Activated naive CD8-positive, alpha-beta T cell treated with anti-CD3 and anti-CD28 coated beads, Interleukin-2, amount 50 U/mL, for 24 hours (primary cell): ENCODE measurements around the gene ANKHD1.
A peak's percentile ranks its signal among the peaks of the same experiment; 100 is the strongest.

ENCODE experiments used
- ATAC-seq: fragments of 150-1000 bp; cut with Tn5 transposase; one replicate; pipeline ENCODE4 v1.10.0; 2021
- DNase-seq: peaks from one replicate; pipeline ENCODE4 v3.0.0; 2021
- H3K27ac Mint-ChIP-seq: one replicate; pipeline ENCODE4 v1.8.0; 2021; ENCODE audit warnings: mild to moderate bottlenecking, mixed read lengths
- H3K27me3 Mint-ChIP-seq: one replicate; pipeline ENCODE4 v1.8.0; 2021; ENCODE audit warnings: mixed read lengths
- H3K36me3 Mint-ChIP-seq: one replicate; pipeline ENCODE4 v1.8.0; 2021; ENCODE audit warnings: low read depth, mixed read lengths
- H3K4me1 Mint-ChIP-seq: one replicate; pipeline ENCODE4 v1.8.0; 2021; ENCODE audit warnings: mixed read lengths
- H3K4me3 Mint-ChIP-seq: one replicate; pipeline ENCODE4 v1.8.0; 2021; ENCODE audit warnings: mild to moderate bottlenecking, moderate library complexity, mixed read lengths
- H3K9me3 Mint-ChIP-seq: one replicate; pipeline ENCODE4 v1.8.0; 2021; ENCODE audit warnings: mixed read lengths

The ANKHD1 gene

GRCh38 chr5:140365941-140366340 lies 35.7 kb upstream of the ANKHD1 start:
- Mint-ChIP-seq H3K36me3 (no peaks in the 10 kb centered on the region), H3K4me1 (peaks cover 6% of the 10 kb centered on the region), H3K4me3 (no peak overlapping the region), H3K27ac (no peak overlapping the region), H3K9me3 (no peaks in the 10 kb centered on the region), H3K27me3 (peaks cover 3% of the 10 kb centered on the region)
- ATAC-seq (no peak), DNase-seq (no peak)

GRCh38 chr5:140366589-140367255 lies 34.9 kb upstream of the ANKHD1 start:
- ATAC-seq (no peak), DNase-seq (no peak)
- H3K4me3 Mint-ChIP-seq: no peak overlapping the region
- H3K4me1 Mint-ChIP-seq: peaks cover 6% of the 10 kb centered on the region
- no peaks in the 10 kb centered on the region for H3K36me3 Mint-ChIP-seq
- peaks cover 3% of the 10 kb centered on the region for H3K27me3 Mint-ChIP-seq
- no peak overlapping the region for H3K27ac Mint-ChIP-seq
- H3K9me3 Mint-ChIP-seq: no peaks in the 10 kb centered on the region

GRCh38 chr5:140367256-140368013 lies 34.2 kb upstream of the ANKHD1 start:
- Mint-ChIP-seq H3K27me3 (peaks cover 3% of the 10 kb centered on the region), H3K9me3 (no peaks in the 10 kb centered on the region), H3K36me3 (no peaks in the 10 kb centered on the region), H3K27ac (no peak overlapping the region), H3K4me1 (peaks cover 6% of the 10 kb centered on the region), H3K4me3 (no peak overlapping the region)
- ATAC-seq (no peak), DNase-seq (no peak)

- DNase-seq (no peak), ATAC-seq (no peak)
- peaks cover 5% of the 10 kb centered on the region for H3K4me1 Mint-ChIP-seq
- no peaks in the 10 kb centered on the region for H3K36me3 Mint-ChIP-seq
- H3K27me3 Mint-ChIP-seq: no peaks in the 10 kb centered on the region
- H3K4me3 Mint-ChIP-seq: no peak overlapping the region
- no peaks in the 10 kb centered on the region for H3K9me3 Mint-ChIP-seq
- H3K27ac Mint-ChIP-seq: no peak overlapping the region
Observed at GRCh38 chr5:140371356-140372151, 30.1 kb upstream of the ANKHD1 start.

- DNase-seq: peak; percentile 50
- Mint-ChIP-seq H3K36me3 (no peaks in the 10 kb centered on the region), H3K9me3 (no peaks in the 10 kb centered on the region), H3K4me3 (no peak overlapping the region), H3K27ac (no peak overlapping the region), H3K27me3 (no peaks in the 10 kb centered on the region), H3K4me1 (peaks cover 2% of the 10 kb centered on the region)
- no peak for ATAC-seq
Observed at GRCh38 chr5:140372971-140373487, 28.6 kb upstream of the ANKHD1 start.

- no peak for DNase-seq
- peaks cover 7% of the 10 kb centered on the region for H3K4me1 Mint-ChIP-seq
Observed at GRCh38 chr5:140381351-140381750, 20.3 kb upstream of the ANKHD1 start.

GRCh38 chr5:140381972-140382371 lies 19.7 kb upstream of the ANKHD1 start:
- H3K9me3 Mint-ChIP-seq: no peaks in the 10 kb centered on the region
- DNase-seq (no peak), ATAC-seq (peak; percentile 98)
- H3K27me3 Mint-ChIP-seq: no peaks in the 10 kb centered on the region
- H3K4me3 Mint-ChIP-seq: no peak overlapping the region
- H3K36me3 Mint-ChIP-seq: no peaks in the 10 kb centered on the region
- H3K27ac Mint-ChIP-seq: no peak overlapping the region
- peaks cover 7% of the 10 kb centered on the region for H3K4me1 Mint-ChIP-seq

More at GRCh38 chr5:140381351-140381750, 20.3 kb upstream of the ANKHD1 start:
- no peaks in the 10 kb centered on the region for H3K27me3 Mint-ChIP-seq
- no peak for ATAC-seq
- H3K36me3 Mint-ChIP-seq: no peaks in the 10 kb centered on the region
- H3K4me3 Mint-ChIP-seq: no peak overlapping the region
- no peaks in the 10 kb centered on the region for H3K9me3 Mint-ChIP-seq
- H3K27ac Mint-ChIP-seq: no peak overlapping the region

GRCh38 chr5:140382866-140383265 lies 18.8 kb upstream of the ANKHD1 start:
- H3K4me1 Mint-ChIP-seq: peaks cover 7% of the 10 kb centered on the region
- no peaks in the 10 kb centered on the region for H3K36me3 Mint-ChIP-seq
- H3K27me3 Mint-ChIP-seq: no peaks in the 10 kb centered on the region
- DNase-seq (no peak), ATAC-seq (no peak)
- no peak overlapping the region for H3K27ac Mint-ChIP-seq
- H3K9me3 Mint-ChIP-seq: no peaks in the 10 kb centered on the region
- no peak overlapping the region for H3K4me3 Mint-ChIP-seq

- Mint-ChIP-seq H3K4me1 (peaks cover 7% of the 10 kb centered on the region), H3K9me3 (no peaks in the 10 kb centered on the region), H3K4me3 (no peak overlapping the region), H3K27me3 (no peaks in the 10 kb centered on the region), H3K27ac (no peak overlapping the region), H3K36me3 (no peaks in the 10 kb centered on the region)
- ATAC-seq (no peak), DNase-seq (no peak)
Observed at GRCh38 chr5:140383300-140383699, 18.3 kb upstream of the ANKHD1 start.

- no peak overlapping the region for H3K27ac Mint-ChIP-seq
- H3K27me3 Mint-ChIP-seq: no peaks in the 10 kb centered on the region
- no peaks in the 10 kb centered on the region for H3K36me3 Mint-ChIP-seq
- no peaks in the 10 kb centered on the region for H3K9me3 Mint-ChIP-seq
- DNase-seq (no peak), ATAC-seq (no peak)
- no peak overlapping the region for H3K4me3 Mint-ChIP-seq
- no peaks in the 10 kb centered on the region for H3K4me1 Mint-ChIP-seq
Observed at GRCh38 chr5:140388052-140388451, 13.6 kb upstream of the ANKHD1 start.

GRCh38 chr5:140391312-140391711 lies 10.3 kb upstream of the ANKHD1 start:
- DNase-seq (no peak), ATAC-seq (no peak)
- no peaks in the 10 kb centered on the region for H3K4me1 Mint-ChIP-seq
- H3K9me3 Mint-ChIP-seq: no peaks in the 10 kb centered on the region
- H3K27ac Mint-ChIP-seq: no peak overlapping the region
- no peak overlapping the region for H3K4me3 Mint-ChIP-seq
- H3K36me3 Mint-ChIP-seq: no peaks in the 10 kb centered on the region
- H3K27me3 Mint-ChIP-seq: no peaks in the 10 kb centered on the region

GRCh38 chr5:140391732-140392131 lies 9.9 kb upstream of the ANKHD1 start:
- H3K4me1 Mint-ChIP-seq: no peaks in the 10 kb centered on the region
- H3K27me3 Mint-ChIP-seq: no peaks in the 10 kb centered on the region
- DNase-seq: no peak
- no peak for ATAC-seq
- no peak overlapping the region for H3K4me3 Mint-ChIP-seq
- no peaks in the 10 kb centered on the region for H3K9me3 Mint-ChIP-seq
- H3K36me3 Mint-ChIP-seq: no peaks in the 10 kb centered on the region
- H3K27ac Mint-ChIP-seq: no peak overlapping the region

- H3K36me3 Mint-ChIP-seq: no peaks in the 10 kb centered on the region
- DNase-seq: no peak
- ATAC-seq: no peak
- no peak overlapping the region for H3K27ac Mint-ChIP-seq
- no peak overlapping the region for H3K4me3 Mint-ChIP-seq
- no peaks in the 10 kb centered on the region for H3K9me3 Mint-ChIP-seq
- H3K27me3 Mint-ChIP-seq: no peaks in the 10 kb centered on the region
- no peaks in the 10 kb centered on the region for H3K4me1 Mint-ChIP-seq
Observed at GRCh38 chr5:140393738-140394137, 7.9 kb upstream of the ANKHD1 start.

- ATAC-seq (no peak), DNase-seq (no peak)
- Mint-ChIP-seq H3K36me3 (peaks cover 3% of the 10 kb centered on the region), H3K27ac (no peak overlapping the region), H3K4me3 (no peak overlapping the region), H3K4me1 (peaks cover 16% of the 10 kb centered on the region), H3K27me3 (no peaks in the 10 kb centered on the region), H3K9me3 (no peaks in the 10 kb centered on the region)
Observed at GRCh38 chr5:140398379-140398811, 3.2 kb upstream of the ANKHD1 start.
